WI38 (cell line): Measurements from ENCODE around the gene AGMO.

ENCODE experiments used
- H3K4me3 ChIP-seq: 2 replicates; pipeline ENCODE4 v1.5.1; 2011; ENCODE audit warnings: low read depth, mild to moderate bottlenecking, control low read depth, low read length
- TF ChIP-seq, protein P1 (sequence below): IDR thresholded peaks from 2 replicates; pipeline ENCODE4 v1.5.1; 2012; ENCODE audit warnings: low read depth, mild to moderate bottlenecking, control low read depth, low read length

Gene AGMO

DNA sequence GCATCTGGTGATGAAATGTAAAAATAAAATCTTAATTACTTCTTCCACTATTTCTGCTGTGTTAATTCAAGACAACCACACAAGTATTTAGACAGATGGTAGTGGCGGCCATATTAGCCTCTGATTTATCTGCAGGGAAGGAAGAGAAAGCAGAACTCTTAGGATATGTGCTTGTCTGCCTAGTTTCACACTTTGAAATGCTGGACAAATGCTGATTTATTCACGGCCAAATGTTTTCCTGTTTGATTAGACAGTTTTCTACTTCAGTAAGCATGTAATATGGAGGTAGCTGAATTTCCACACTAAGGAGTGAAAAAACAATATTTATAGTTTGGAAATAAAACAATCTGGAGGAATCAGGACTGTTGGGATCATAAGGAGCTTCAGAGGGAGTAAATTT lies 158.1 kb downstream of the AGMO start:
- no peak overlapping the region for H3K4me3 ChIP-seq
- TF ChIP-seq, protein P1, sequence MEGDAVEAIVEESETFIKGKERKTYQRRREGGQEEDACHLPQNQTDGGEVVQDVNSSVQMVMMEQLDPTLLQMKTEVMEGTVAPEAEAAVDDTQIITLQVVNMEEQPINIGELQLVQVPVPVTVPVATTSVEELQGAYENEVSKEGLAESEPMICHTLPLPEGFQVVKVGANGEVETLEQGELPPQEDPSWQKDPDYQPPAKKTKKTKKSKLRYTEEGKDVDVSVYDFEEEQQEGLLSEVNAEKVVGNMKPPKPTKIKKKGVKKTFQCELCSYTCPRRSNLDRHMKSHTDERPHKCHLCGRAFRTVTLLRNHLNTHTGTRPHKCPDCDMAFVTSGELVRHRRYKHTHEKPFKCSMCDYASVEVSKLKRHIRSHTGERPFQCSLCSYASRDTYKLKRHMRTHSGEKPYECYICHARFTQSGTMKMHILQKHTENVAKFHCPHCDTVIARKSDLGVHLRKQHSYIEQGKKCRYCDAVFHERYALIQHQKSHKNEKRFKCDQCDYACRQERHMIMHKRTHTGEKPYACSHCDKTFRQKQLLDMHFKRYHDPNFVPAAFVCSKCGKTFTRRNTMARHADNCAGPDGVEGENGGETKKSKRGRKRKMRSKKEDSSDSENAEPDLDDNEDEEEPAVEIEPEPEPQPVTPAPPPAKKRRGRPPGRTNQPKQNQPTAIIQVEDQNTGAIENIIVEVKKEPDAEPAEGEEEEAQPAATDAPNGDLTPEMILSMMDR, result no peak

DNA sequence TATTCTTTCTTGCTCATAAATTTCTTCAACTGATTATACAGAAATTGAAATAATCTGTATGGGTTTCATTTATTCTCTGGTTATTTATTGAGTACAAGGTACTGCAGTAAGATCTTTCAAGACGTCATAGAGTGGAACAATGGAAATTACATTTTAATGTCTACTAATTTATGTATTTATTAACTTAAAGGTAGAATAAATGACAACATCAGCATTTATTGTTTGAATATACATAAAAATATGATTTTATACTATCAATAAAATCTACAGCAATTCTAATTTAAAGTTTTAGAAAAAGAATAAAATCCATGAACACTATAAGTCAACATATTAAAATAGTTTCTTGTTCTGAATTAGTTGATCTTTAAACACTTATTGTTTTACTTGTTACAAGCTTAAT lies 158.5 kb downstream of the AGMO start:
- H3K4me3 ChIP-seq, result no peak overlapping the region
- TF ChIP-seq, protein P1, result no peak

DNA sequence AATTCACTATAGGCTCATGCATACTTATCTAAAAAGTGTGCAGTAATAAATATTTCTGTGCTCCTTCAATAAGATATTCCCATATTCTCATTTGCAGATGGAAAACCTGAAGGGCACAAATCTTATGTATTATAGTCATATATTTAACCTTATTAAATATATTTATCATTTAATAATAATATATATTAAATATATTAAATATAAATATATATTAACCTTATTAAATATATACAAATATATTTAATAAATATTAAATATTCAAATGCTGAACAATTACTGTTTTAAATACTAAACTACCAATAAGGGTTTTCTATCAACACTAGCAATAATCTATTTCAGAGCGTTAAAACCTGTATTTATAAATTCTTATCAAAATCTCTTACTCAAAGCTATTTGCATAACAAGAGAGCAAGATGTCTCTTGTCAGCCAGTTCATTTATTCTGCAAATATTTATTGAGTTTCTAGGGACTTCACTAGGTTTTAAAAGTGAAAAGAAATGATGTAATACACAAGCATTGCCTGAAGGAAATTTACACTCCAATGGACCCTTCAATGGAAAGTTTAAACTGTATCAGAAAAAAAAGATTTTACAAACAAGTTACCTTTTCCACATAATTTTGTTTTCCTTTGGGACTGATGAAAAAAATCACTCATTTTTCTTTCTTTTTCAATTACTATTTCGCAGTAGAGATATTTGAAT lies 159.2 kb downstream of the AGMO start:
- H3K4me3 ChIP-seq, result no peak overlapping the region
- TF ChIP-seq, protein P1, result no peak

DNA sequence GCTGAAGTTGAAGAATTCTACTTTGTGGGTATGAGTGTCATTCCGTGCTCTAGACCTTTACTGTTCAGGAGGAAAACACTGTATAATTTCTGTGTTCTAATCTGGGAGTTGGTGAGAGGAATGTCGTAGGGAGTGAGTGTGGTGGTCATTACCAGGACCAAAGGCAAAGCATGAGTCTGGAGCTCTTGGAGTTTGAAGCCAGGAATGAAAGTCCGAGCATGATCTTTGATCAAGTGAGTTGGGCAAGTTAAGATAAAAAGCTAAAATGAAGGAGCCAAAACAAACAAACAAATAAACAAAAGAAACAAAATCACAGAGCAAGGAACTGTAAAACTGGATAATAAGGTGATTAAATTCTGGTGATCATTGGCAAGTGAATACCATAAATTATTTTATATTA lies 161.4 kb downstream of the AGMO start:
- no peak overlapping the region for H3K4me3 ChIP-seq
- TF ChIP-seq, protein P1, result no peak

DNA sequence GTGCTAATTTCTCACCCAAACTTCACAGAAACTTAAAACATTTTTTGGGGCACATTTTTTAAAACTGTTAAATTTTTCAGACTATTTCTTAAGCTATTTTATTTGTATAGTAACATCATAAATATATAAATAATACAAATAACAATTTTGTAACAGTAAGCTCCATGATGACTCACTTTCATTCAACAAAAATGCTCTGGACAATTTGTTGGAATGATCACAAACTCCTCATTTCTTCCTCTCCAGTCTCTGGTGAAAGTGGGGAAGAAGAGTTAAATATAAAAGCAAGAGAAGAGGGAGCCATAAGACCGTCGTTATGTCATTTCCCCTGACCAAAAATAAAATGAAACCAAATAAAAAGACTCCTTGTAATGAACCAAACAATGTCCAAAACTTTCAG lies 162.4 kb downstream of the AGMO start:
- TF ChIP-seq, protein P1, result no peak

DNA sequence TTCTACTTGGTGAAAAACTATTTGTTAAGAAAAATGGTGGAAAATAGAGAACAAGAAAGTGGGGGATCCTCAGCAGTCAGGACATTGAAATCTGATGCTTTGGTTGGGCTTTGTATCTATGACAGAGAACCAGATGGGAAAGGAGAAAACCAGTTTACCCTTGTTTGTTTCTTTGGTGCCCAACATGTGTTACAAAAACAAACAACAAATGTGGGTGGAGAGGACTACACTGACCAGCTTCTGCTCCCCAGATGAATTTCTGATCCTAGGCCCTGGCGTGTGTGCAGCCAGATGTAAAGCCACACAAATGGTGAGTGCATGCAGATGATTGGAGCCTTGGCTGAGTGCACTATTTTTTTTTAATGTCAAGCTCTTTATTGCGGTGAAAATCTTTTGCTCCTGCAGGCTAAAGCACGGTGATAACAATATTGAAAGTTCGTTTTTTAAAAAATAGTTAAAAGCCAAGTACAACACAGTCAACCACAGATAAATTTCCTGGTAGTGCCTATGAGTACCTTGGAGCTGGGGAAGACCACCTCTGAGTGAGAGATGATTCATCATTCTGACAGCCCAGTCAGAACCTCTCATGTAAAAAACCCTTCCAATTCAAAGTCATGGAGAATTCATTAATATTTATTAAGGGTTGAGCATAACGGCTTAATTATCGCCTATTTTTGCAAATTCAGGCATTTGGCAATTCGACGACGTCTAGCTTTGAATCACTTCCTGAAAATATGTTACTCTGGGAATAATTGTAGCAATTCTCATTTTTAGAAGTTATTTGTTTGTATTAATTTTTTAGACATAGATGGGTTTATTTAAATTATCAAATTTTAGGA lies 163.7 kb downstream of the AGMO start:
- no peak overlapping the region for H3K4me3 ChIP-seq
- TF ChIP-seq, protein P1, result no peak

More for the DNA sequence above, 162.4 kb downstream of the AGMO start:
- H3K4me3 ChIP-seq, result no peak overlapping the region

DNA sequence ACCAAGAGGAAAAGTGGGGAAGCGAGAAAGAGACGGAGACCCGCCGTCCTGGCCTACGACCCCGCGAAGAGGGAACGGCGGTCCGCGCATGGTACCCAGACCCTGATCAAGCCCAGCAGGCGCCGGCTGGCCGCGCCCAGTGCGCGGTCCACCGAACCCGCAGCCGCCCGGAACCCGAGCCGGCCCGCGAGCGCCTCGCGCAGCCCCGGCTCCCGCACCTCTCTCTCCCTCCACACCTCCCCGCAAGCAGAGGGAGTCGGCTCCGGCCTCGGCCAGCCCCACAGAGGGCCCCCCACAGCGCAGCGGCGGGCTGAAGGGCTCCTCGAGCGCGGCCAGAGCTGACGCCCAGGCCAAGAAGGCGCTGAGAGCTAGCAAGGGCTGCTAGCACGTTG lies 164.7 kb downstream of the AGMO start:
- TF ChIP-seq, protein P1, result no peak
- no peak overlapping the region for H3K4me3 ChIP-seq
